Measurements from ENCODE around the gene GALNT4. TPM values are rescaled to one million over a fixed set of nuclear protein-coding genes. Genes with fewer than 3 reads are reported as not detected.

Gene GALNT4
- total RNA-seq, 1 experiment from 2014 or later = 2.8 TPM

- no peak for TF ChIP-seq SIN3A (IDR thresholded peaks at IDR 0.05; ENCODE audit: low read depth)
- no peak for TF ChIP-seq RAD21 (IDR thresholded peaks at IDR 0.05; ENCODE audit: low read depth)
- no peak for TF ChIP-seq ATF3 (IDR thresholded peaks at IDR 0.05)
- TF ChIP-seq TCF7L2 (IDR thresholded peaks at IDR 0.05; ENCODE audit: borderline replicate concordance, extremely low read depth, insufficient read depth, insufficient read length) = no peak
These were observed 27.2 kb upstream of the GALNT4 start (continued) for GRCh38 chr12:89551747-89552146.

- POLR2A ChIA-PET = no interaction called here
- intact Hi-C loops (cut with micrococcal nuclease) = loop anchor here (10.0 kb wide), 2 partner anchors 628 to 708 kb away; no protein-coding TSS in a partner anchor
- no peak overlapping the region for H3K9ac ChIP-seq (ENCODE audit: low read length)
These were observed 22.5 kb upstream of the GALNT4 start for GRCh38 chr12:89547101-89547500.

More at GRCh38 chr12:89547101-89547500, 22.5 kb upstream of the GALNT4 start:
- Histone ChIP-seq H3K4me1 (ENCODE audit: control insufficient read depth in 1 of 2, insufficient read depth in 2 of 2, low read length in 2 of 2) (peaks cover 0 to 4% of the 10 kb centered on the region in 2 experiments; a peak in 1 of 4 replicates), H3K4me3 (replicated peaks in 1 of 2; ENCODE audit: low read depth in 1 of 2, low read length in 2 of 2) (no peak overlapping the region), H3K4me2 (ENCODE audit: low read length) (no peak overlapping the region), H3K27me3 (ENCODE audit: insufficient read depth, low read length) (no peaks in the 10 kb centered on the region), H3K79me2 (ENCODE audit: insufficient read depth, low read length) (no peaks in the 10 kb centered on the region), H3K36me3 (ENCODE audit: control insufficient read depth in 1 of 2, insufficient read depth in 2 of 2, low read length in 2 of 2) (no peaks in the 10 kb centered on the region), H2AFZ (ENCODE audit: low read depth, low read length, poor library complexity, severe bottlenecking) (no peak overlapping the region), H3K9me2 (ENCODE audit: insufficient read depth) (no peaks in the 10 kb centered on the region), H3K9me3 (ENCODE audit: control insufficient read depth in 1 of 2, insufficient read depth in 1 of 2, low read depth in 1 of 2, low read length in 2 of 2) (no peaks in the 10 kb centered on the region), H3K27ac (ENCODE audit: low read depth, low read length) (no peak overlapping the region), H4K20me1 (ENCODE audit: insufficient read depth) (no peaks in the 10 kb centered on the region)
- ATAC-seq (no peak), DNase-seq (ENCODE audit: low read depth, low spot score) (no peak)
- ChIA-PET RAD21 (ENCODE audit: low non-redundant PET in 1 of 2, low total read pairs in 2 of 2, uncharacterized antibody in 2 of 2, unreplicated experiment in 2 of 2) (no interaction called here), CTCF (no interaction called here)
- TF ChIP-seq ATF3 (IDR thresholded peaks at IDR 0.05) (no peak), ZFX (IDR thresholded peaks at IDR 0.05) (no peak), ZNF274 (IDR thresholded peaks at IDR 0.05; ENCODE audit: low read depth, low read length) (no peak), RAD21 (IDR thresholded peaks at IDR 0.05; ENCODE audit: low read depth) (no peak), MAX (IDR thresholded peaks at IDR 0.05) (no peak)
- no TSS peak for BruUV-seq (replicated peaks)
